B cell (primary cell): ENCODE data around the gene CD4. TPM values are rescaled to one million over a fixed set of nuclear protein-coding genes. Genes with fewer than 3 reads are reported as not detected.

Experiments used
- ATAC-seq: fragments of 200-7000 bp; cut with Tn5 transposase; one replicate; pipeline ENCODE4 v1.10.0; 2021; ENCODE audit warnings: low read depth, mild to moderate bottlenecking, moderate number of reproducible peaks, moderate library complexity
- CTCF ChIA-PET: fragments of 350-600 bp; sonication (Branson Sonifier 250); formaldehyde crosslinking; loops from one replicate; lab custom pipeline; 2021; ENCODE audit warnings: antibody characterized with exemption, inconsistent platforms; lab: Charles Lee
- POLR2A ChIA-PET: fragments of 350-600 bp; sonication (Branson Sonifier 250); formaldehyde crosslinking; loops from one replicate; lab custom pipeline; 2021; ENCODE audit warnings: antibody characterized with exemption; lab: Charles Lee
- DNase-seq: peaks from one replicate; pipeline ENCODE4 v3.0.0; 2013
- H2AFZ ChIP-seq: 2 replicates; pipeline ENCODE4 v1.6.1; 2012; ENCODE audit warnings: mild to moderate bottlenecking, low read depth, low read length; ENCODE audit not compliant: insufficient read depth, poor library complexity, severe bottlenecking
- H3K27ac ChIP-seq, 2 donors: 1 replicate in 1 of 2; 2 replicates in 1 of 2; pipeline ENCODE4 v1.5.1; 2012 to 2013; ENCODE audit warnings: low read length in 2 of 2, mild to moderate bottlenecking in 2 of 2, moderate library complexity in 1 of 2
- H3K27me3 ChIP-seq, 4 experiments: fragments of 200-600 bp in 1 of 4; sonication (generic) in 1 of 4; replicated peaks in 1 of 4; 1 replicate in 2 of 4; 2 replicates in 2 of 4; pipeline versions ENCODE4 v1.6.1 to v1.7.0; 2013 to 2016; ENCODE audit warnings: low read length in 3 of 4, mild to moderate bottlenecking in 2 of 4, mixed read lengths in 1 of 4, moderate library complexity in 1 of 4; ENCODE audit not compliant: insufficient read depth in 4 of 4, control insufficient read depth in 3 of 4; ENCODE audit errors: control extremely low read depth in 1 of 4
- H3K36me3 ChIP-seq, 2 experiments: replicated peaks in 1 of 2; 1 replicate in 1 of 2; 2 replicates in 1 of 2; pipeline versions ENCODE4 v1.6.1 to v1.7.1; 2013; ENCODE audit warnings: low read length in 1 of 2; ENCODE audit not compliant: insufficient read depth in 2 of 2, control insufficient read depth in 1 of 2; ENCODE audit errors: control extremely low read depth in 1 of 2, extremely low read depth in 1 of 2
- H3K4me1 ChIP-seq, 2 donors: fragments of 200-600 bp in 1 of 2; sonication (generic) in 1 of 2; 1 replicate in 1 of 2; 2 replicates in 1 of 2; pipeline versions ENCODE4 v1.5.1 to v1.6.1; 2013 to 2017; ENCODE audit warnings: low read length in 2 of 2; ENCODE audit not compliant: control insufficient read depth in 2 of 2, insufficient read depth in 2 of 2
- H3K4me2 ChIP-seq: replicated peaks from 2 replicates; pipeline ENCODE3; 2012; ENCODE audit warnings: mild to moderate bottlenecking, low read depth, low read length; ENCODE audit not compliant: poor library complexity, severe bottlenecking
- H3K4me3 ChIP-seq, 5 experiments: fragments of 200-600 bp in 1 of 5; sonication (generic) in 1 of 5; 1 replicate in 3 of 5; 2 replicates in 2 of 5; pipeline versions ENCODE4 v1.5.1 to v1.7.0; 2011 to 2016; ENCODE audit warnings: low read length in 4 of 5, mild to moderate bottlenecking in 4 of 5, low read depth in 2 of 5, control low read depth in 1 of 5, moderate library complexity in 1 of 5; ENCODE audit not compliant: insufficient read depth in 1 of 5; ENCODE audit errors: control extremely low read depth in 1 of 5, extremely low read depth in 1 of 5
- H3K79me2 ChIP-seq: fragments of 200-600 bp; sonication (generic); one replicate; pipeline ENCODE4 v1.6.0; 2016; ENCODE audit warnings: low read length; ENCODE audit not compliant: control insufficient read depth, insufficient read depth
- H3K9ac ChIP-seq: fragments of 200-600 bp; sonication (generic); 2 replicates; pipeline ENCODE4 v1.6.1; 2017; ENCODE audit warnings: mild to moderate bottlenecking, low read length, moderate library complexity
- H3K9me3 ChIP-seq, 3 donors: one replicate each; pipeline versions ENCODE4 v1.6.1 to v1.7.1; 2013; ENCODE audit warnings: low read length in 2 of 3; ENCODE audit not compliant: control insufficient read depth in 2 of 3, insufficient read depth in 1 of 3; ENCODE audit errors: control extremely low read depth in 1 of 3
- H4K20me1 ChIP-seq: 2 replicates; pipeline ENCODE4 v1.6.0; 2012; ENCODE audit warnings: mild to moderate bottlenecking, low read length; ENCODE audit not compliant: insufficient read depth, control insufficient read depth, poor library complexity, severe bottlenecking
- H3K27ac Mint-ChIP-seq: one replicate; pipeline ENCODE4 v1.8.0; 2021; ENCODE audit warnings: mixed read lengths
- H3K27me3 Mint-ChIP-seq: one replicate; pipeline ENCODE4 v1.8.0; 2021; ENCODE audit warnings: mixed read lengths
- H3K4me1 Mint-ChIP-seq: one replicate; pipeline ENCODE4 v1.8.0; 2021; ENCODE audit warnings: mixed read lengths
- H3K4me3 Mint-ChIP-seq: one replicate; pipeline ENCODE4 v1.8.0; 2021; ENCODE audit warnings: mixed read lengths
- H3K9me3 Mint-ChIP-seq: one replicate; pipeline ENCODE4 v1.8.0; 2022; ENCODE audit warnings: mixed read lengths; ENCODE audit not compliant: insufficient read depth
- EZH2 ChIP-seq: IDR thresholded peaks from 2 replicates; pipeline ENCODE4 v1.6.1; 2012; ENCODE audit warnings: borderline replicate concordance, low read depth, mild to moderate bottlenecking, moderate library complexity, low read length; ENCODE audit not compliant: insufficient read depth, poor library complexity, severe bottlenecking
- WGBS: methylation state at CpG from one replicate; pipeline ENCODE4 v1.1.5; 2013; ENCODE audit warnings: missing lambda C conversion rate; ENCODE audit not compliant: insufficient coverage; 5-methylcytosine and 5-hydroxymethylcytosine counted together
- intact Hi-C: fragments of 100-400 bp; cut with micrococcal nuclease; formaldehyde crosslinking; loops from one replicate; pipeline ENCODE4 v1.10.0; 2022
- polyA plus RNA-seq: library from polyadenylated mRNA; depleted of rRNA; stranded (reverse); fragments of >200 nt; gene quantifications from 2 replicates; pipeline ENCODE4 v1.2.3, GENCODE V29; 2012
- total RNA-seq, 2 donors: library from RNA; stranded (reverse); fragments of 120-200 nt in 1 of 2; gene quantifications; 1 replicate in 1 of 2; 2 replicates in 1 of 2; pipeline versions ENCODE4 v1.2.3 to v1.2.4, GENCODE V29; 2013 to 2022
- TF ChIP-seq, protein P1 (sequence below): fragments of 200-600 bp; IDR thresholded peaks from one replicate; pipeline ENCODE4 v1.8.0; 2022; ENCODE audit warnings: antibody characterized with exemption, mild to moderate bottlenecking

CD4 gene
- total and polyA plus RNA-seq, 2 donors (not counting 1 experiment from before 2014, with no cell fraction given), result 0.49 to 2.2 TPM

DNA sequence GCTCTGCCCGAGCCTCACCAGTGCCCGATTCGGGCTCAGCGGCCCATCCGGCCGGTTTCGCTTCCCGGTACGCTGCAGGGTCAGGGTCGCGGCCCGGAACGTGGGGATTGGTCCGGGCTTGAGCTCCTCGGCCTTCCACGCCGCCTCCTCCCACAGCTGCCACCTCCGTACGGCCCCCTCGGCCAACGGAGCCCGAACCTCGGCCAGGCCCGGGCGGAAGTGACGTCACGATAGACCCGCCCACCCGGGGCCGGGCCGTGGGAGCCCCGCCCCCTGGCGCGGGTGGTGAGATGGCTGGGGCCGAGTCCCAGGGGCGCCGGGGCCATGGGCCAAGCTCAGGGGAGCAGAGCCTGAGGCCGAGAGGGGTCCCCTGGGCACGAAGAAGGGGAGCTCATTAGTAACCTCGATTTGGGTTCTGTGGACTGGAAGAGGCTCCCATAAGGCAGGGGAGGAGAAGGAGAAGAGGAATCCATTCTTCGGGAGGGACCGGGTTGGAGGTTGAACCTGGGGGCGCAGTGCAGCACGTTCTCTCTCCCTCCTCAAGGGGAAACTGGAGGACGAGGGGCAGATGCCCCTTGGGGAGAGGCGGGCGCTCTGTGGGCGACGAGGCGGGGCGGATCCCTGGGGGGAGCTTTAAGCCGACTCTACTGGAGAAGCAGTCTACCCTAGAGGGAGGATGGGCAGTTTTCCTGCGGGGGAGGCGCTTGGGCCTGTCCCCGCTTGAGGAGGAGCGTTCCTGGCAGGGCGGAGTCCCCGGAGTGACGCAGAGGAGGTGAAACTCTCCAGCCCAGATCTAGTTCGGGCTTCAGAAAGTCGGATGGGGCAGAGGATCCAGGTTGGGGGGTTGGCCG, 36.2 kb upstream of the CD4 start, which contains the start of gene MLF2:
TSS of gene MLF2 (minus strand) at position 221 of the 851 bp plus-strand sequence. CDS start 807 bp downstream, outside the sequence.
- Histone ChIP-seq H3K4me2 (peak within 1 kb of the TSS; percentile 94), H3K9me3 (no peaks in the 10 kb centered on the region), H3K9ac (peak within 1 kb of the TSS; percentile 88), H3K4me1 (peaks cover 13 to 14% of the 10 kb centered on the region in 2 donors), H3K79me2 (peaks cover 10% of the 10 kb centered on the region), H3K4me3 (peak within 1 kb of the TSS; percentile 75 to 93 (median 79)), H2AFZ (peak within 1 kb of the TSS; percentile 83), H3K27me3 (no peaks in the 10 kb centered on the region), H3K27ac (peak within 1 kb of the TSS; percentile 93 to 96), H3K36me3 (peaks cover 1 to 36% of the 10 kb centered on the region in 2 experiments), H4K20me1 (no peaks in the 10 kb centered on the region)
- Mint-ChIP-seq H3K4me1 (peaks cover 17% of the 10 kb centered on the region), H3K4me3 (peak within 1 kb of the TSS; percentile 96), H3K27me3 (peaks cover 4% of the 10 kb centered on the region), H3K27ac (peak within 1 kb of the TSS; percentile 99), H3K9me3 (no peaks in the 10 kb centered on the region)
- under 1% methylated on average over 59 of the region's 62 CpGs for WGBS
- intact Hi-C loops, result loop anchor here (1.0 to 2.0 kb wide), 13 partner anchors 13 to 217 kb away; partner anchors contain the start of genes CDCA3, CHD4, COPS7A and EMG1
- ATAC-seq (peak; percentile 87), DNase-seq (peak; percentile 98)
- TF ChIP-seq, protein P1, sequence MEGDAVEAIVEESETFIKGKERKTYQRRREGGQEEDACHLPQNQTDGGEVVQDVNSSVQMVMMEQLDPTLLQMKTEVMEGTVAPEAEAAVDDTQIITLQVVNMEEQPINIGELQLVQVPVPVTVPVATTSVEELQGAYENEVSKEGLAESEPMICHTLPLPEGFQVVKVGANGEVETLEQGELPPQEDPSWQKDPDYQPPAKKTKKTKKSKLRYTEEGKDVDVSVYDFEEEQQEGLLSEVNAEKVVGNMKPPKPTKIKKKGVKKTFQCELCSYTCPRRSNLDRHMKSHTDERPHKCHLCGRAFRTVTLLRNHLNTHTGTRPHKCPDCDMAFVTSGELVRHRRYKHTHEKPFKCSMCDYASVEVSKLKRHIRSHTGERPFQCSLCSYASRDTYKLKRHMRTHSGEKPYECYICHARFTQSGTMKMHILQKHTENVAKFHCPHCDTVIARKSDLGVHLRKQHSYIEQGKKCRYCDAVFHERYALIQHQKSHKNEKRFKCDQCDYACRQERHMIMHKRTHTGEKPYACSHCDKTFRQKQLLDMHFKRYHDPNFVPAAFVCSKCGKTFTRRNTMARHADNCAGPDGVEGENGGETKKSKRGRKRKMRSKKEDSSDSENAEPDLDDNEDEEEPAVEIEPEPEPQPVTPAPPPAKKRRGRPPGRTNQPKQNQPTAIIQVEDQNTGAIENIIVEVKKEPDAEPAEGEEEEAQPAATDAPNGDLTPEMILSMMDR, result peak; percentile 89
- TF ChIP-seq EZH2, result no peak
- ChIA-PET CTCF (interaction anchor here (0.6 to 6.4 kb wide), 41 partner anchors 8 to 1184 kb away, joined by 3 to 109 read pairs (median 5); partner anchors contain the start of genes C12orf57, CDCA3, COPS7A and LAG3), POLR2A (interaction anchor here (0.6 to 2.4 kb wide), 17 partner anchors 13 to 260 kb away, joined by 3 to 30 read pairs (median 4); partner anchors contain the start of genes C12orf57, CDCA3, COPS7A and MRPL51)
